Activated naive CD8-positive, alpha-beta T cell treated with anti-CD3 and anti-CD28 coated beads, Interleukin-2, amount 50 U/mL, for 24 hours (primary cell): ENCODE results near the gene PABPN1L.

Experiments used
- ATAC-seq: fragments of 150-1000 bp; cut with Tn5 transposase; one replicate; pipeline ENCODE4 v1.10.0; 2021
- DNase-seq: peaks from one replicate; pipeline ENCODE4 v3.0.0; 2021
- H3K27ac Mint-ChIP-seq: one replicate; pipeline ENCODE4 v1.8.0; 2021; ENCODE audit warnings: mild to moderate bottlenecking, mixed read lengths
- H3K27me3 Mint-ChIP-seq: one replicate; pipeline ENCODE4 v1.8.0; 2021; ENCODE audit warnings: mixed read lengths
- H3K36me3 Mint-ChIP-seq: one replicate; pipeline ENCODE4 v1.8.0; 2021; ENCODE audit warnings: low read depth, mixed read lengths
- H3K4me1 Mint-ChIP-seq: one replicate; pipeline ENCODE4 v1.8.0; 2021; ENCODE audit warnings: mixed read lengths
- H3K4me3 Mint-ChIP-seq: one replicate; pipeline ENCODE4 v1.8.0; 2021; ENCODE audit warnings: mild to moderate bottlenecking, moderate library complexity, mixed read lengths
- H3K9me3 Mint-ChIP-seq: one replicate; pipeline ENCODE4 v1.8.0; 2021; ENCODE audit warnings: mixed read lengths

The PABPN1L gene

GRCh38 chr16:88871730-88872416 is 5.4 kb upstream of the PABPN1L start:
- H3K9me3 Mint-ChIP-seq: no peaks in the 10 kb centered on the region
- no peak overlapping the region for H3K27ac Mint-ChIP-seq
- H3K27me3 Mint-ChIP-seq: peaks cover 15% of the 10 kb centered on the region
- peaks cover 5% of the 10 kb centered on the region for H3K4me1 Mint-ChIP-seq
- H3K36me3 Mint-ChIP-seq: peaks cover 3% of the 10 kb centered on the region
- no peak for ATAC-seq
- no peak for DNase-seq
- H3K4me3 Mint-ChIP-seq: no peak overlapping the region

DNA sequence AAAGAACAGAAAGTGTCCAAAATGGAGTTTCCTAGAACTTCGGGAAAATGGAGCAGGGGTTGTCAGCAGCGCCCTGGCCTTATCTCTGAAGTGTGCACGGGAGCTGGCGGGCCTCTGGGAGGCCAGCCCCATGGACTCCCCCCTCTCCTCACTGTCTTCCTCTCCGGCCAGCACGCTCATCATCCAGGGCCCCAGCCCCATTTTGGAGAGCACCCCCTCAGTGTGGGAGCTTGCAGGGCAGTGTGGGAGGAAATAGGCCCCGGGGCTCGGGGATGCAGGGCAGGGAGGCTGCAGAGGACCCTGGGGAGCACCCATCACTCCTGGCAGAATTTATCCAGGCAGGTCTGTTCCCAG is 4.9 kb upstream of the PABPN1L start:
- Mint-ChIP-seq H3K36me3 (peaks cover 2% of the 10 kb centered on the region), H3K4me1 (peaks cover 5% of the 10 kb centered on the region), H3K4me3 (no peak overlapping the region), H3K27me3 (peaks cover 15% of the 10 kb centered on the region), H3K27ac (no peak overlapping the region), H3K9me3 (no peaks in the 10 kb centered on the region)
- no peak for DNase-seq
- ATAC-seq: no peak

DNA sequence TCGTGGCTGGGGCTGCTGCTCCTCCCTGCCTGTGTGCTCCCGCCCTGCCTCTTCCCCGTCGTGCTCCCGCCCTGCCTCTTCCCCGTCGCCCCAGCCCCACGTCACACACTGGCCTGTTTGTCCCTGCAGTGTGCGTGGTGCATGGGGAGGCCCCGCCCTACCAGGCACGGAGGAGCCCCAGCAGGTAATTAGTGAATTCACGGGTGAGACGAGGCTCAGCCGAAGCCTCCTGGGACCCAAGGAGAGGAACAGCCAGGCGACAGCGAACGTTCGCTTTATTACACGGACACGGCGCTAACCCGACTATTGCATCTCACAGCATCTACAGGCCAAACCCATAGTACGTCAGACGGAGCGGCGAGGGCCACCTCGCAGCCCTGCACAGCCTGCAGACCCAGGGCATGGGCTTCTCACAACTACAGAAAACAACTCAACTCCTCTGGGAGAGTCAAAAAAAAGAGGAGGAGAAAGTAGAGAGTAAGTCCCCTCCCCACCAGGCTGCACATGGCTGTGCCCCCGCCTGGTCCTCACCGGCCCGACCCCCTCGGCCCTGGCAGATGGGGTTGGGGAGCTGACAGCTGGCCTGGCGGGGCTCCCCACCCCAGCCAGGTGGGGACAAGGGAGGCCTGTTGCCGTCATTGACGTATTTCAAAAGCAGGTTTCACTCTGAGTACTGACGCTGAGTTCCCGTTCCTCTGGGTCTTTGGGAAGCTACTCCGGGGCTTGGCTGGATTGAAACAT is 4.3 kb upstream of the PABPN1L start:
- no peak overlapping the region for H3K27ac Mint-ChIP-seq
- DNase-seq (no peak), ATAC-seq (peak; percentile 21)
- no peak overlapping the region for H3K4me3 Mint-ChIP-seq
- peaks cover 15% of the 10 kb centered on the region for H3K27me3 Mint-ChIP-seq
- H3K4me1 Mint-ChIP-seq: peaks cover 5% of the 10 kb centered on the region
- peaks cover under 1% of the 10 kb centered on the region for H3K36me3 Mint-ChIP-seq
- H3K9me3 Mint-ChIP-seq: no peaks in the 10 kb centered on the region

GRCh38 chr16:88869673-88869980 is 3.2 kb upstream of the PABPN1L start:
- peaks cover 15% of the 10 kb centered on the region for H3K27me3 Mint-ChIP-seq
- no peaks in the 10 kb centered on the region for H3K9me3 Mint-ChIP-seq
- no peak overlapping the region for H3K4me3 Mint-ChIP-seq
- no peaks in the 10 kb centered on the region for H3K36me3 Mint-ChIP-seq
- H3K4me1 Mint-ChIP-seq: peaks cover 5% of the 10 kb centered on the region
- no peak overlapping the region for H3K27ac Mint-ChIP-seq
- ATAC-seq (no peak), DNase-seq (no peak)

DNA sequence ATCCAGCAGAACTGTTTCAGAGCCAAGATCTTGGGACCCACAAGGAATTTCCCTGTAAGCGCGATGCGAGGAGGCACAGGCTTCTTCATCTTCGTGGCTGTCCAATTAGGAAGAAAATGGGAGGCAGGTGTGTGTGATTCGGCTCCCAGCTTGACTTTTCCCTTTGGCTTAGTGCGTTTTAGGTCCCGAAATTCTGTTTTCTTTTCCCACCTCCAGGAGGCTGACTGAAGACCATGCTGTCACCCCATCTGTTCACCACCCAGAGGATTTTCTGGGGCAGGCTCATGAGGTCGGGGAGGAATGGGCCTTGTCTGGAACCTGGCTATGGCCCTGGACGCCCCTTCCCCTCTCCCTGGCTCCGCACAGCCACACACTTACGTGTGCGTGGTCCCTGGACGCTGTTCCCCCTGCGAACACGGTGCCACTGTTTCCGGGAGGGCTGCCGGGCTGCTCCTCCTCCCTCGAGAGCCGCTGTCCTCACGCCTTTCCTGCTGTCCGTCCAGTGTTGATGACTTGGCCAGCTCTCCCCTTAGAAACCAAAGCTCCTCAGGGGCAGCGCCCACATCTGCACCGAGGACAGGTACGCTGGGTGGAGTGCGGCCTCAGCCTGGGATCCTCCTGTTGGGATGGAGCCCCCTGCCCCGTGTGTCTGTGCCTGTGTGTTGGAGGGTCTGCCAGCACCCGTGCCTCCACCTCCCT is 2.7 kb upstream of the PABPN1L start:
- DNase-seq (no peak), ATAC-seq (no peak)
- no peaks in the 10 kb centered on the region for H3K9me3 Mint-ChIP-seq
- H3K4me3 Mint-ChIP-seq: no peak overlapping the region
- H3K27ac Mint-ChIP-seq: no peak overlapping the region
- peaks cover 15% of the 10 kb centered on the region for H3K27me3 Mint-ChIP-seq
- H3K36me3 Mint-ChIP-seq: no peaks in the 10 kb centered on the region
- H3K4me1 Mint-ChIP-seq: peaks cover 5% of the 10 kb centered on the region

DNA sequence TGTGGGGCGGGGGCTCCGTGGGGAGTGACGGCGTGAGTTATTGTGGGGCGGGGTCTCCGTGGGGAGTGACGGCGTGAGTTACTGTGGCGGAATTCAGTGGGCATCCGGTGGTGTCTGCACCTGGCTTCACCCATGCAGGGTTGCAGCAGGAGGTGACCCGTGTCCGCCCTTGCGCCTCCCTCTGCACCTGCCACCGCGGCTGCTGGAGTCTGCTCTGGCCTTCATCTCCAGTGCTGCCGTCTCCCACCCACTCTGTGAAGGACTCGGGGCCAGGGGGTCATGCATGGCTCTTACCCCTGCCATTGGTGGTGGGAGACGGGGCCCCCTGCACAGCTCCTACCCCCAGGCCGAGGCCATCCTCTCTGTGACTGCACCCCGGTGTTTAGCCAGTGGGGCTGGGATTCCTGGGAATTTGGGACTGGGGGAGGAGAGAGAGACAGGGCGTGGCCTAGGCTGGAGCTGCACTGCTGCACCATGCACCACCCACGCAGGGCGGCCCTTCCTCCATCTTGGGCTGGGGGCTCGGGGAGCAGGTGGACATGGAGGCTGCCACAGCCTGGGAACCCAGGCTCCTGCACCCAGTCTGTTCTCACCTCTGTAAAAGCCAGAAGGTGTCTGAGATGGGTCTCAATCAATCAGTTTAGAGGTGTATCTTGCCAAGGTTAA is 1.3 kb upstream of the PABPN1L start:
- Mint-ChIP-seq H3K4me3 (no peak overlapping the region), H3K27ac (no peak overlapping the region), H3K36me3 (no peaks in the 10 kb centered on the region), H3K4me1 (peaks cover 5% of the 10 kb centered on the region), H3K9me3 (no peaks in the 10 kb centered on the region), H3K27me3 (peaks cover 15% of the 10 kb centered on the region)
- DNase-seq: no peak
- no peak for ATAC-seq

DNA sequence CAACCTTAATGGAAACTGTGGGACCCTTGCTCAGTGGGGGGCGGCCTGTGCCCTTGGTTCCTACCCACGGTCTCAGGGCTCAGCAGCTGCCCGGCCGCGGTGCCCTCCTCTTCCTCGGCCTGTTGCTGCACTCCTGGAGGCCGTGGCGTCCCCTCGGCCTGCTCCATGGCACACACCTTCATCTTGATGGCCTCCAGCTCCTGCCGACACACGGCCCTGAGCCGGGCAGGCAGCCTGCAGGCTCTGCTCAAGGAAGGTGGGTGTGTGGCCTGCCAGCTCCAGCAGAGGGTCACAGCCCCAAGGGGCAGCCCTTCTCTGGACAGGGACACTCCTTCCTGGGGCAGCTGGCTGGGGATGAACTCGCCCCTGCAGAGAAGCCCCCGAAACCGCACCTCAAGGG is 718 bp downstream of the PABPN1L start:
- H3K4me1 Mint-ChIP-seq: peaks cover 2% of the 10 kb centered on the region
- no peaks in the 10 kb centered on the region for H3K9me3 Mint-ChIP-seq
- H3K27ac Mint-ChIP-seq: no peak overlapping the region
- peaks cover 10% of the 10 kb centered on the region for H3K27me3 Mint-ChIP-seq
- DNase-seq (no peak), ATAC-seq (no peak)
- no peak overlapping the region for H3K4me3 Mint-ChIP-seq
- peaks cover 3% of the 10 kb centered on the region for H3K36me3 Mint-ChIP-seq

GRCh38 chr16:88865310-88865709 is 1.1 kb downstream of the PABPN1L start:
- ATAC-seq: no peak
- Mint-ChIP-seq H3K9me3 (no peaks in the 10 kb centered on the region), H3K4me1 (no peaks in the 10 kb centered on the region), H3K4me3 (no peak overlapping the region), H3K27me3 (peaks cover 6% of the 10 kb centered on the region), H3K27ac (no peak overlapping the region), H3K36me3 (peaks cover 3% of the 10 kb centered on the region)
- no peak for DNase-seq

GRCh38 chr16:88864521-88864920 is 1.9 kb downstream of the PABPN1L start:
- no peak for DNase-seq
- no peak overlapping the region for H3K4me3 Mint-ChIP-seq
- peaks cover 2% of the 10 kb centered on the region for H3K27me3 Mint-ChIP-seq
- no peaks in the 10 kb centered on the region for H3K9me3 Mint-ChIP-seq
- no peak overlapping the region for H3K27ac Mint-ChIP-seq
- ATAC-seq: no peak
- H3K4me1 Mint-ChIP-seq: no peaks in the 10 kb centered on the region
- H3K36me3 Mint-ChIP-seq: peaks cover 3% of the 10 kb centered on the region

DNA sequence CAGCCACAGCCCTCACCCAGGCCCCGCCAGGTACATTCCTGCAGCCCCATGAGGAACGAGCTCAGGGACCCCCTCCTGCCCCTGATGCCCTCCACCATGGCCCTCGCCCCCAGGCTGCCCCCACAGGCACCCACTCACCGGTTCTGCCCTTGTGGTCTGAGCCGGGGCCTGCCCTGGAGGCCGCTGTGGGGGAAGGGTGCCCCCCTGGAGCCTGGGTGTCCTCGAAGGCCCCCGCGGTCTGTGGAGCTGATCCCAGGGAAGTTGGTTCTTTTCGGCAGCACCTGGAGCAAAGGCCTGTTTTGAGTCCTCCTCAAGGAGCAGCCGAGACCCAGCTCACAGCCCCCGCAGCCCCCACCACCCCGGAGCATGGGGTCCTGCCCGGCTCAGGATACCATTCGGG is 2.4 kb downstream of the PABPN1L start:
- Mint-ChIP-seq H3K27ac (no peak overlapping the region), H3K27me3 (no peaks in the 10 kb centered on the region), H3K9me3 (no peaks in the 10 kb centered on the region), H3K4me3 (no peak overlapping the region), H3K36me3 (peaks cover 3% of the 10 kb centered on the region), H3K4me1 (no peaks in the 10 kb centered on the region)
- ATAC-seq (no peak), DNase-seq (no peak)

- no peaks in the 10 kb centered on the region for H3K27me3 Mint-ChIP-seq
- peaks cover 3% of the 10 kb centered on the region for H3K36me3 Mint-ChIP-seq
- peaks cover 2% of the 10 kb centered on the region for H3K4me1 Mint-ChIP-seq
- H3K4me3 Mint-ChIP-seq: no peak overlapping the region
- no peak overlapping the region for H3K27ac Mint-ChIP-seq
- no peaks in the 10 kb centered on the region for H3K9me3 Mint-ChIP-seq
- no peak for ATAC-seq
- DNase-seq: no peak
Measured at GRCh38 chr16:88863426-88863825, 3.0 kb downstream of the PABPN1L start.

DNA sequence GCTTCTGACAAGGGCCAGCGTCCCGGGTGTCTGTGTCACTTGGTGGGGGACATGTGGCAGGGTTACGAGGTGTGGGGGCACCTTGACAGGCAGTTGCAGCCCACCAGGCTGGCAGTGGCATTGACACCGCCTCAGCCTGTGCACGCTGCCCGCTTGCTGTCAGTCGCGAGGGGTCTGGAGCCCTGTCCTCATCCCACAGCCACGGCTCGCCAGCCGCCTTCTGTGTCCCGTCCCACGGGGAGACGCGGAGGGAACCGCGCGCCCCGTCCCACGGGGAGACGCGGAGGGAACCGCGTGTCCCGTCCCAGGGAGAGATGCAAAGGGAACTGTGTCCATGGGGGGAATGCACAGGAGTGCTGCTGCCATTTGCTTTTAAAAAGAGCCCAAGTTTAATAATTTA is 3.5 kb downstream of the PABPN1L start:
- Mint-ChIP-seq H3K4me1 (peaks cover 7% of the 10 kb centered on the region), H3K27ac (no peak overlapping the region), H3K9me3 (no peaks in the 10 kb centered on the region), H3K36me3 (peaks cover 3% of the 10 kb centered on the region), H3K27me3 (no peaks in the 10 kb centered on the region), H3K4me3 (no peak overlapping the region)
- DNase-seq (no peak), ATAC-seq (no peak)

GRCh38 chr16:88861359-88861758 is 5.1 kb downstream of the PABPN1L start:
- no peak overlapping the region for H3K4me3 Mint-ChIP-seq
- ATAC-seq (no peak), DNase-seq (no peak)
- peaks cover 6% of the 10 kb centered on the region for H3K36me3 Mint-ChIP-seq
- H3K9me3 Mint-ChIP-seq: no peaks in the 10 kb centered on the region
- no peaks in the 10 kb centered on the region for H3K27me3 Mint-ChIP-seq
- H3K27ac Mint-ChIP-seq: no peak overlapping the region
- H3K4me1 Mint-ChIP-seq: peaks cover 14% of the 10 kb centered on the region

- ATAC-seq: no peak
- peaks cover 6% of the 10 kb centered on the region for H3K36me3 Mint-ChIP-seq
- H3K9me3 Mint-ChIP-seq: no peaks in the 10 kb centered on the region
- H3K27me3 Mint-ChIP-seq: no peaks in the 10 kb centered on the region
- DNase-seq: no peak
- H3K4me1 Mint-ChIP-seq: peaks cover 28% of the 10 kb centered on the region
- no peak overlapping the region for H3K27ac Mint-ChIP-seq
- no peak overlapping the region for H3K4me3 Mint-ChIP-seq
Measured at GRCh38 chr16:88859381-88860091, 6.9 kb downstream of the PABPN1L start.
